HepG2 (cell line): ENCODE results near the gene CEBPE. TPM values are rescaled to one million over a fixed set of nuclear protein-coding genes. Genes with fewer than 3 reads are reported as not detected.
A peak's percentile ranks its signal among the peaks of the same experiment; 100 is the strongest.

Experiments
- FIP1L1 ChIP-seq: fragments of 200-400 bp; formaldehyde crosslinking; IDR thresholded peaks from 2 replicates; pipeline ENCODE4 v1.6.1; 2018; ENCODE audit warnings: low read depth, mild to moderate bottlenecking, low read length, moderate library complexity, borderline replicate concordance; ENCODE audit not compliant: insufficient read depth
- KLF11 ChIP-seq: IDR thresholded peaks from 2 replicates; pipeline ENCODE4 v1.6.1; 2016; ENCODE audit warnings: missing compliant biosample characterization
- STAT5B ChIP-seq: sonication (generic); formaldehyde crosslinking; IDR thresholded peaks from 2 replicates; pipeline ENCODE4 v1.4.0; 2020; ENCODE audit warnings: missing genetic modification reagents
- TCF12 ChIP-seq, 2 experiments: fragments of 450-650 bp in 1 of 2; sonication (generic) in 1 of 2; formaldehyde crosslinking in 1 of 2; IDR thresholded peaks; 2 replicates each; pipeline versions ENCODE4 v1.6.1 to v1.8.0; 2017 to 2022; ENCODE audit warnings: antibody characterized with exemption in 1 of 2, mild to moderate bottlenecking in 1 of 2, missing genetic modification reagents in 1 of 2, moderate library complexity in 1 of 2
- ZC3H4 ChIP-seq: sonication (generic); formaldehyde crosslinking; IDR thresholded peaks from 2 replicates; pipeline ENCODE4 v1.4.0; 2020; ENCODE audit warnings: missing genetic modification reagents, borderline replicate concordance
- ZNF232 ChIP-seq: sonication (generic); formaldehyde crosslinking; IDR thresholded peaks from 2 replicates; pipeline ENCODE4 v1.4.0; 2020; ENCODE audit warnings: missing genetic modification reagents, borderline replicate concordance
- ZNF343 ChIP-seq: sonication (generic); formaldehyde crosslinking; IDR thresholded peaks from 2 replicates; pipeline ENCODE4 v1.4.0; 2020; ENCODE audit warnings: mild to moderate bottlenecking, missing genetic modification reagents
- ZNF563 ChIP-seq: sonication (generic); formaldehyde crosslinking; IDR thresholded peaks from 2 replicates; pipeline ENCODE4 v1.8.0; 2022; ENCODE audit warnings: mild to moderate bottlenecking, moderate library complexity, missing genetic modification reagents
- ZNF614 ChIP-seq: IDR thresholded peaks from 2 replicates; pipeline ENCODE4 v1.6.1; 2018; ENCODE audit warnings: missing biosample characterization, missing genetic modification reagents, inconsistent platforms, borderline replicate concordance
- ZNF878 ChIP-seq: sonication (generic); formaldehyde crosslinking; IDR thresholded peaks from 2 replicates; pipeline ENCODE4 v1.8.1; 2023; ENCODE audit warnings: mild to moderate bottlenecking, missing genetic modification reagents, moderate library complexity
- polyA plus RNA-seq, 8 experiments: library from polyadenylated mRNA; depleted of rRNA in 3 of 8; stranded (reverse) in 7 of 8; unstranded in 1 of 8; fragments of >200 nt; fragmentation: Illumina TruSeq in 4 of 8; extraction: Trizol in 4 of 8; gene quantifications; 2 replicates each; pipeline versions ENCODE4 v1.2.1 to v1.2.3, GENCODE V29; 2011 to 2016; ENCODE audit warnings: low read depth in 4 of 8, missing spikeins in 1 of 8, mixed read lengths in 1 of 8; ENCODE audit not compliant: insufficient read depth in 1 of 8
- total RNA-seq, 5 experiments: library from RNA; depleted of rRNA; stranded (reverse); fragments of >200 nt; fragmentation: Illumina TruSeq; extraction: Trizol; gene quantifications; 2 replicates each; pipeline ENCODE4 v1.2.3, GENCODE V29; 2016; ENCODE audit warnings: low read depth in 1 of 5
- TF ChIP-seq, protein P1 (sequence below): sonication (generic); formaldehyde crosslinking; IDR thresholded peaks from 2 replicates; pipeline ENCODE4 v1.4.0; 2020; ENCODE audit warnings: mild to moderate bottlenecking, missing genetic modification reagents
- TF ChIP-seq, protein P2 (sequence below), 2 experiments: sonication (generic) in 1 of 2; formaldehyde crosslinking in 1 of 2; IDR thresholded peaks; 2 replicates each; pipeline versions ENCODE4 v1.4.0 to v1.6.1; 2018 to 2020; ENCODE audit warnings: missing genetic modification reagents in 2 of 2, borderline replicate concordance in 1 of 2, low read depth in 1 of 2, mild to moderate bottlenecking in 1 of 2, missing biosample characterization in 1 of 2
- TF ChIP-seq, protein P3 (sequence below): sonication (generic); formaldehyde crosslinking; conservative IDR thresholded peaks from 2 replicates; pipeline ENCODE4 v1.4.0; 2020; ENCODE audit warnings: missing genetic modification reagents
- TF ChIP-seq, protein P4 (sequence below): sonication (generic); formaldehyde crosslinking; IDR thresholded peaks from one replicate; pipeline ENCODE4 v1.5.1; 2020; ENCODE audit warnings: mild to moderate bottlenecking, missing genetic modification reagents; ENCODE audit errors: not compliant biosample characterization

CEBPE gene
- total and polyA plus RNA-seq, 2 of the 13 experiments (the other 11 are each of a cell fraction or from before 2014, with no cell fraction given), result 0.09 to 0.11 TPM

DNA sequence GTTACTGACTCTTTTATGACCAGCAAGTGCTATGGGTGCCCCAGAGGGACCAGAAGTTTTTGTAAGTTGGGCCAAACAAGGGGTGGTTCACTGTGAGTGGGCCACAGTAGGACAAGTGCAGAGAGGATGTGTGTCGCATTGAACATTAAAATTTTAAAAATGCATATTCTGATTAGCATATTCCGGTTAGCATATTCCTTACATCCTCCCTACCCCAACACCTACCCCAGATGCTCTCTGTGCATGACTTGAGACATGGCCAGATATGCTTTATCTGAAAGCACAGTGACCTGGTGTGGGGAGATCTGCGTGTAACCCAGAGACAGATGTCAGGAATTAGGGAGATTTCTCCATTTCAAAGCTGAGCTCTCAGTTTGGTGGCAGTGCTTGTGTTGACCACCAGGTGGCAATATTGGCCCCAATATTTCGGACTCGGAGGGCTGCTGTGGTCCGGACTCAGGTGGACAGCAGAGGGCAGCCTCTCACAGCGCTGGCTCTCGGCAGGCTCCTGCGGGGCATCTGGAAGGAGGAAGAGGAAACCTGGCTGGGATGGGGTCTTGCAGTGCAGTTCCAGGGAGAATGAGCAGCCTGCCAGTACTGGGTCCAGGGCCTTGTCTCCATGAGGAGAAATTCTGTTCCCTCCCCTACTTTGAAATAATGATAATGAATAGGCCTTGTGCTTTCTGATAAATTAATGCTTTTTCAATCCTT is 1.6 kb upstream of the CEBPE start (continued):
- TF ChIP-seq, protein P1, sequence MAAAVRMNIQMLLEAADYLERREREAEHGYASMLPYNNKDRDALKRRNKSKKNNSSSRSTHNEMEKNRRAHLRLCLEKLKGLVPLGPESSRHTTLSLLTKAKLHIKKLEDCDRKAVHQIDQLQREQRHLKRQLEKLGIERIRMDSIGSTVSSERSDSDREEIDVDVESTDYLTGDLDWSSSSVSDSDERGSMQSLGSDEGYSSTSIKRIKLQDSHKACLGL, result no peak
- no peak; the same call in 1 of the 2 replicates for TF ChIP-seq KLF11 (CRISPR knock-in tag)
- TF ChIP-seq ZNF878, result 0 out of 2 replicates have a peak, but pooled peaks have one; percentile 25
- TF ChIP-seq, protein P2, sequence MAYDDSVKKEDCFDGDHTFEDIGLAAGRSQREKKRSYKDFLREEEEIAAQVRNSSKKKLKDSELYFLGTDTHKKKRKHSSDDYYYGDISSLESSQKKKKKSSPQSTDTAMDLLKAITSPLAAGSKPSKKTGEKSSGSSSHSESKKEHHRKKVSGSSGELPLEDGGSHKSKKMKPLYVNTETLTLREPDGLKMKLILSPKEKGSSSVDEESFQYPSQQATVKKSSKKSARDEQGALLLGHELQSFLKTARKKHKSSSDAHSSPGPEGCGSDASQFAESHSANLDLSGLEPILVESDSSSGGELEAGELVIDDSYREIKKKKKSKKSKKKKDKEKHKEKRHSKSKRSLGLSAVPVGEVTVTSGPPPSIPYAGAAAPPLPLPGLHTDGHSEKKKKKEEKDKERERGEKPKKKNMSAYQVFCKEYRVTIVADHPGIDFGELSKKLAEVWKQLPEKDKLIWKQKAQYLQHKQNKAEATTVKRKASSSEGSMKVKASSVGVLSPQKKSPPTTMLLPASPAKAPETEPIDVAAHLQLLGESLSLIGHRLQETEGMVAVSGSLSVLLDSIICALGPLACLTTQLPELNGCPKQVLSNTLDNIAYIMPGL (CRISPR knock-in tag; IDR thresholded peaks at IDR 0.05; ENCODE audit: borderline replicate concordance in 1 of 2, low read depth in 1 of 2), result peak; percentile 98 to 99
- TF ChIP-seq TCF12 (IDR thresholded peaks at IDR 0.05), result no peak
- no peak for TF ChIP-seq TCF12 (CRISPR knock-in tag; IDR thresholded peaks at IDR 0.05)
- TF ChIP-seq, protein P3, sequence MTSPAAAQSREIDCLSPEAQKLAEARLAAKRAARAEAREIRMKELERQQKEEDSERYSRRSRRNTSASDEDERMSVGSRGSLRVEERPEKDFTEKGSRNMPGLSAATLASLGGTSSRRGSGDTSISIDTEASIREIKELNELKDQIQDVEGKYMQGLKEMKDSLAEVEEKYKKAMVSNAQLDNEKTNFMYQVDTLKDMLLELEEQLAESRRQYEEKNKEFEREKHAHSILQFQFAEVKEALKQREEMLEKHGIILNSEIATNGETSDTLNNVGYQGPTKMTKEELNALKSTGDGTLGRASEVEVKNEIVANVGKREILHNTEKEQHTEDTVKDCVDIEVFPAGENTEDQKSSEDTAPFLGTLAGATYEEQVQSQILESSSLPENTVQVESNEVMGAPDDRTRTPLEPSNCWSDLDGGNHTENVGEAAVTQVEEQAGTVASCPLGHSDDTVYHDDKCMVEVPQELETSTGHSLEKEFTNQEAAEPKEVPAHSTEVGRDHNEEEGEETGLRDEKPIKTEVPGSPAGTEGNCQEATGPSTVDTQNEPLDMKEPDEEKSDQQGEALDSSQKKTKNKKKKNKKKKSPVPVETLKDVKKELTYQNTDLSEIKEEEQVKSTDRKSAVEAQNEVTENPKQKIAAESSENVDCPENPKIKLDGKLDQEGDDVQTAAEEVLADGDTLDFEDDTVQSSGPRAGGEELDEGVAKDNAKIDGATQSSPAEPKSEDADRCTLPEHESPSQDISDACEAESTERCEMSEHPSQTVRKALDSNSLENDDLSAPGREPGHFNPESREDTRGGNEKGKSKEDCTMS (CRISPR knock-in tag), result peak; percentile 90
- peak; percentile 65; the same call in 1 of the 2 replicates for TF ChIP-seq ZNF232 (CRISPR knock-in tag)
- 0 out of 2 replicates have a peak, but pooled peaks have one; percentile 46 for TF ChIP-seq ZNF343 (CRISPR knock-in tag)
- TF ChIP-seq, protein P4, sequence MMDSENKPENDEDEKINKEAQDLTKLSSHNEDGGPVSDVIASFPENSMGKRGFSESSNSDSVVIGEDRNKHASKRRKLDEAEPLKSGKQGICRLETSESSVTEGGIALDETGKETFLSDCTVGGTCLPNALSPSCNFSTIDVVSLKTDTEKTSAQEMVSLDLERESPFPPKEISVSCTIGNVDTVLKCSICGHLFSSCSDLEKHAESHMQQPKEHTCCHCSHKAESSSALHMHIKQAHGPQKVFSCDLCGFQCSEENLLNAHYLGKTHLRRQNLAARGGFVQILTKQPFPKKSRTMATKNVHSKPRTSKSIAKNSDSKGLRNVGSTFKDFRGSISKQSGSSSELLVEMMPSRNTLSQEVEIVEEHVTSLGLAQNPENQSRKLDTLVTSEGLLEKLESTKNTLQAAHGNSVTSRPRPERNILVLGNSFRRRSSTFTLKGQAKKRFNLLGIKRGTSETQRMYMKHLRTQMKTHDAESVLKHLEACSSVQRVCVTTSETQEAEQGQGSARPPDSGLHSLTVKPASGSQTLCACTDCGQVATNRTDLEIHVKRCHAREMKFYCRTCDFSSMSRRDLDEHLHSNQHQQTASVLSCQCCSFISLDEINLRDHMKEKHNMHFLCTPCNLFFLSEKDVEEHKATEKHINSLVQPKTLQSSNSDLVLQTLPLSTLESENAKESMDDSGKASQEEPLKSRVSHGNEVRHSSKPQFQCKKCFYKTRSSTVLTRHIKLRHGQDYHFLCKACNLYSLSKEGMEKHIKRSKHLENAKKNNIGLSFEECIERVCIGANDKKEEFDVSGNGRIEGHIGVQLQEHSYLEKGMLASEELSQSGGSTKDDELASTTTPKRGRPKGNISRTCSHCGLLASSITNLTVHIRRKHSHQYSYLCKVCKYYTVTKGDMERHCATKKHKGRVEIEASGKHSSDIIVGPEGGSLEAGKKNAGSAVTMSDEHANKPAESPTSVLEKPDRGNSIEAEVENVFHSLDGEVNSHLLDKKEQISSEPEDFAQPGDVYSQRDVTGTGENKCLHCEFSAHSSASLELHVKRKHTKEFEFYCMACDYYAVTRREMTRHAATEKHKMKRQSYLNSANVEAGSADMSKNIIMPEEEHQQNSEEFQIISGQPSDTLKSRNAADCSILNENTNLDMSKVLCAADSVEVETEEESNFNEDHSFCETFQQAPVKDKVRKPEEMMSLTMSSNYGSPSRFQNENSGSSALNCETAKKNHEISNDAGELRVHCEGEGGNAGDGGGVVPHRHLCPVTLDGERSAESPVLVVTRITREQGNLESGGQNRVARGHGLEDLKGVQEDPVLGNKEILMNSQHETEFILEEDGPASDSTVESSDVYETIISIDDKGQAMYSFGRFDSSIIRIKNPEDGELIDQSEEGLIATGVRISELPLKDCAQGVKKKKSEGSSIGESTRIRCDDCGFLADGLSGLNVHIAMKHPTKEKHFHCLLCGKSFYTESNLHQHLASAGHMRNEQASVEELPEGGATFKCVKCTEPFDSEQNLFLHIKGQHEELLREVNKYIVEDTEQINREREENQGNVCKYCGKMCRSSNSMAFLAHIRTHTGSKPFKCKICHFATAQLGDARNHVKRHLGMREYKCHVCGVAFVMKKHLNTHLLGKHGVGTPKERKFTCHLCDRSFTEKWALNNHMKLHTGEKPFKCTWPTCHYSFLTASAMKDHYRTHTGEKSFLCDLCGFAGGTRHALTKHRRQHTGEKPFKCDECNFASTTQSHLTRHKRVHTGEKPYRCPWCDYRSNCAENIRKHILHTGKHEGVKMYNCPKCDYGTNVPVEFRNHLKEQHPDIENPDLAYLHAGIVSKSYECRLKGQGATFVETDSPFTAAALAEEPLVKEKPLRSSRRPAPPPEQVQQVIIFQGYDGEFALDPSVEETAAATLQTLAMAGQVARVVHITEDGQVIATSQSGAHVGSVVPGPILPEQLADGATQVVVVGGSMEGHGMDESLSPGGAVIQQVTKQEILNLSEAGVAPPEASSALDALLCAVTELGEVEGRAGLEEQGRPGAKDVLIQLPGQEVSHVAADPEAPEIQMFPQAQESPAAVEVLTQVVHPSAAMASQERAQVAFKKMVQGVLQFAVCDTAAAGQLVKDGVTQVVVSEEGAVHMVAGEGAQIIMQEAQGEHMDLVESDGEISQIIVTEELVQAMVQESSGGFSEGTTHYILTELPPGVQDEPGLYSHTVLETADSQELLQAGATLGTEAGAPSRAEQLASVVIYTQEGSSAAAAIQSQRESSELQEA (CRISPR knock-in tag), result no peak
- peak; percentile 96; the same call in 1 of the 2 replicates for TF ChIP-seq ZNF614 (CRISPR knock-in tag)
- no peak for TF ChIP-seq FIP1L1
- no peak; the same call in 1 of the 2 replicates for TF ChIP-seq ZC3H4
- TF ChIP-seq STAT5B (CRISPR knock-in tag), result peak; percentile 62; the same call in 1 of the 2 replicates
- TF ChIP-seq ZNF563 (CRISPR knock-in tag), result no peak
